ENCODE data around the gene TMEM38B. TPM values are rescaled to one million over a fixed set of nuclear protein-coding genes. Genes with fewer than 3 reads are reported as not detected.

Gene TMEM38B
- total RNA-seq, 1 experiment from 2014 or later = 30.6 TPM

DNA sequence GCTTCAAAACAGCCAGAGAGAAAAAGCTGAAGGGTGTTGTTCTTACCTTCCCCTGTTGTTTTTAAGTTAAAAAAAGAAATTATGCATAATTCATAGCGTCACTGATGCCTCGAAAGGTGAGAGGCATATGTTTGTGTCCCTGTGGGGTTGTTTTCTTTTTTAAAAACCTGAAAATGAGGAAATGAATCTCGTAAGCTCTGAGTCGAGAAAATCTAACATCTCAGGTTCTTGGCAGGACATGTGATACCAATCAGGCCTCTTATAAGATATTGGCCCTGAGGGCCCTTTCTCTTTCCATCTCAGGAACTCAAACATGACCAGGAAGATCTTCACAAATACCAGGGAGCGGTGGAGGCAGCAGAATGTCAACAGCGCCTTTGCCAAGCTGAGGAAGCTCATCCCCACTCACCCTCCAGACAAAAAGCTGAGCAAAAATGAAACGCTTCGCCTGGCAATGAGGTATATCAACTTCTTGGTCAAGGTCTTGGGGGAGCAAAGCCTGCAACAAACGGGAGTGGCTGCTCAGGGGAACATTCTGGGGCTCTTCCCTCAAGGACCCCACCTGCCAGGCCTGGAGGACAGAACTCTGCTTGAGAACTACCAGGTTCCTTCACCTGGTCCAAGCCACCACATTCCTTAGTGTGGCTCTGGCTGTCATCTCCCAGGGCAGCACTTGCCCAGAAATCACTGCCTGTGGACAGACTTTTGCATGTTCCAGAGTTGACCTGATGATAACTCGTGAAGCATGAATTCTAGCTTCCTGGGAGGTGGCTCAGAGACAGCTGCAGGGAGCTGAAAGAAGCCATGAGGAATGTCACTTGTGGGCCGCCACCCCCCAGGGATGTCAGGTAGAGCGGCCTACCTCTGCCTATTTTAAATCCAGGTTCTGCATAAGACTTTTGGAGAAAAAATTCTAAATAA lies 31.9 kb upstream of the TMEM38B start, which contains the start of gene TAL2:
TSS of gene TAL2 (plus strand) at position 274 of the 921 bp plus-strand sequence. CDS start at position 314, 40 bp downstream.
- Histone ChIP-seq H3K27me3 (ENCODE audit: control insufficient read depth, insufficient read depth, low read length) (no peaks in the 10 kb centered on the region), H3K9me3 (ENCODE audit: control insufficient read depth, insufficient read depth, low read depth, low read length) (no peaks in the 10 kb centered on the region), H3K27ac (ENCODE audit: low read length) (no peak within 1 kb of the TSS), H3K4me1 (ENCODE audit: control insufficient read depth, insufficient read depth, low read length) (no peaks in the 10 kb centered on the region), H3K36me3 (ENCODE audit: control insufficient read depth, insufficient read depth, low read length) (no peaks in the 10 kb centered on the region), H3K4me3 (ENCODE audit: low read depth in 2 of 2, low read length in 2 of 2) (no peak within 1 kb of the TSS)
- in situ Hi-C loops (cut with HindIII; ENCODE audit: low pct_unique_long_range_greater_than_20kb, low sequenced_read_pairs) = no loop called here
- no peak for DNase-seq (ENCODE audit: low read depth, low spot score)
- POLR2A ChIA-PET = interaction anchor here (0.6 kb wide), 1 partner anchor 420 kb away, joined by 3 read pairs; no protein-coding TSS in a partner anchor
- CTCF ChIA-PET = no interaction called here
- TF ChIP-seq, protein P1, sequence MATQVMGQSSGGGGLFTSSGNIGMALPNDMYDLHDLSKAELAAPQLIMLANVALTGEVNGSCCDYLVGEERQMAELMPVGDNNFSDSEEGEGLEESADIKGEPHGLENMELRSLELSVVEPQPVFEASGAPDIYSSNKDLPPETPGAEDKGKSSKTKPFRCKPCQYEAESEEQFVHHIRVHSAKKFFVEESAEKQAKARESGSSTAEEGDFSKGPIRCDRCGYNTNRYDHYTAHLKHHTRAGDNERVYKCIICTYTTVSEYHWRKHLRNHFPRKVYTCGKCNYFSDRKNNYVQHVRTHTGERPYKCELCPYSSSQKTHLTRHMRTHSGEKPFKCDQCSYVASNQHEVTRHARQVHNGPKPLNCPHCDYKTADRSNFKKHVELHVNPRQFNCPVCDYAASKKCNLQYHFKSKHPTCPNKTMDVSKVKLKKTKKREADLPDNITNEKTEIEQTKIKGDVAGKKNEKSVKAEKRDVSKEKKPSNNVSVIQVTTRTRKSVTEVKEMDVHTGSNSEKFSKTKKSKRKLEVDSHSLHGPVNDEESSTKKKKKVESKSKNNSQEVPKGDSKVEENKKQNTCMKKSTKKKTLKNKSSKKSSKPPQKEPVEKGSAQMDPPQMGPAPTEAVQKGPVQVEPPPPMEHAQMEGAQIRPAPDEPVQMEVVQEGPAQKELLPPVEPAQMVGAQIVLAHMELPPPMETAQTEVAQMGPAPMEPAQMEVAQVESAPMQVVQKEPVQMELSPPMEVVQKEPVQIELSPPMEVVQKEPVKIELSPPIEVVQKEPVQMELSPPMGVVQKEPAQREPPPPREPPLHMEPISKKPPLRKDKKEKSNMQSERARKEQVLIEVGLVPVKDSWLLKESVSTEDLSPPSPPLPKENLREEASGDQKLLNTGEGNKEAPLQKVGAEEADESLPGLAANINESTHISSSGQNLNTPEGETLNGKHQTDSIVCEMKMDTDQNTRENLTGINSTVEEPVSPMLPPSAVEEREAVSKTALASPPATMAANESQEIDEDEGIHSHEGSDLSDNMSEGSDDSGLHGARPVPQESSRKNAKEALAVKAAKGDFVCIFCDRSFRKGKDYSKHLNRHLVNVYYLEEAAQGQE (IDR thresholded peaks at IDR 0.05; ENCODE audit: insufficient read depth in 1 of 2, low read depth in 2 of 2, low read length in 1 of 2) = no peak
- TF ChIP-seq, protein P2, sequence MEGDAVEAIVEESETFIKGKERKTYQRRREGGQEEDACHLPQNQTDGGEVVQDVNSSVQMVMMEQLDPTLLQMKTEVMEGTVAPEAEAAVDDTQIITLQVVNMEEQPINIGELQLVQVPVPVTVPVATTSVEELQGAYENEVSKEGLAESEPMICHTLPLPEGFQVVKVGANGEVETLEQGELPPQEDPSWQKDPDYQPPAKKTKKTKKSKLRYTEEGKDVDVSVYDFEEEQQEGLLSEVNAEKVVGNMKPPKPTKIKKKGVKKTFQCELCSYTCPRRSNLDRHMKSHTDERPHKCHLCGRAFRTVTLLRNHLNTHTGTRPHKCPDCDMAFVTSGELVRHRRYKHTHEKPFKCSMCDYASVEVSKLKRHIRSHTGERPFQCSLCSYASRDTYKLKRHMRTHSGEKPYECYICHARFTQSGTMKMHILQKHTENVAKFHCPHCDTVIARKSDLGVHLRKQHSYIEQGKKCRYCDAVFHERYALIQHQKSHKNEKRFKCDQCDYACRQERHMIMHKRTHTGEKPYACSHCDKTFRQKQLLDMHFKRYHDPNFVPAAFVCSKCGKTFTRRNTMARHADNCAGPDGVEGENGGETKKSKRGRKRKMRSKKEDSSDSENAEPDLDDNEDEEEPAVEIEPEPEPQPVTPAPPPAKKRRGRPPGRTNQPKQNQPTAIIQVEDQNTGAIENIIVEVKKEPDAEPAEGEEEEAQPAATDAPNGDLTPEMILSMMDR (IDR thresholded peaks at IDR 0.05) = no peak
- no peak for TF ChIP-seq POLR2AphosphoS5 (IDR thresholded peaks at IDR 0.05; ENCODE audit: low read depth, low read length)
- no TSS peak for BruUV-seq (replicated peaks)
- no peak for ATAC-seq
- intact Hi-C loops (cut with micrococcal nuclease; ENCODE audit: unreplicated experiment) = no loop called here

DNA sequence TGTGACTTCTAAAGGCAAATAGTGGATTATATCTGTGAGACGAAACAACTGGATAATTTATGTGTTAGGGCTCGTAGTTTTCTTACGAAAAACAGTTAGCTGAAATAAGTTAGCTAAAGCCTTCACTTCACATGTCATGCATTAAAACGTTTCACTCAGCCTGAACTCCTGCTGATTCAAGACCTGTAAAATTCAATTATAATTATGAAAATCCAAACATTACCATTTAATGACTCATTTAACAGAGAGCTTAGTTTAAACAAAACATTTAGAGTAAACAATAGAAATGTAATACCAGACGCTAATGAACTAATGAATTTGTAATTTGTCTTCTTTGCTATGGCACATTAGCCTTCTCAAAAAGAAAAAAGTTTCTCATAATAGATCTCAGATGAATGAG lies 30.4 kb upstream of the TMEM38B start:
- Histone ChIP-seq H3K36me3 (ENCODE audit: control insufficient read depth, insufficient read depth, low read length) (no peaks in the 10 kb centered on the region), H3K27me3 (ENCODE audit: control insufficient read depth, insufficient read depth, low read length) (no peaks in the 10 kb centered on the region), H3K27ac (ENCODE audit: low read length) (no peak overlapping the region), H3K4me3 (ENCODE audit: low read depth in 2 of 2, low read length in 2 of 2) (no peak overlapping the region), H3K9me3 (ENCODE audit: control insufficient read depth, insufficient read depth, low read depth, low read length) (no peaks in the 10 kb centered on the region), H3K4me1 (ENCODE audit: control insufficient read depth, insufficient read depth, low read length) (no peaks in the 10 kb centered on the region)
- DNase-seq (ENCODE audit: low read depth, low spot score) (no peak), ATAC-seq (no peak)
- TF ChIP-seq SIN3A (IDR thresholded peaks at IDR 0.05; ENCODE audit: borderline replicate concordance, insufficient read depth, low read depth, low read length) (no peak), TCF7L2 (IDR thresholded peaks at IDR 0.05; ENCODE audit: low read depth, low read length) (no peak), POLR2AphosphoS5 (IDR thresholded peaks at IDR 0.05; ENCODE audit: low read depth, low read length) (no peak)
- TF ChIP-seq, protein P2 (IDR thresholded peaks at IDR 0.05) = no peak
- TF ChIP-seq, protein P1 (IDR thresholded peaks at IDR 0.05; ENCODE audit: insufficient read depth in 1 of 2, low read depth in 2 of 2, low read length in 1 of 2) = no peak
- ChIA-PET CTCF (no interaction called here), POLR2A (no interaction called here)
- no TSS peak for BruUV-seq (replicated peaks)
- in situ Hi-C loops (cut with HindIII; ENCODE audit: low pct_unique_long_range_greater_than_20kb, low sequenced_read_pairs) (no loop called here), intact Hi-C loops (cut with micrococcal nuclease; ENCODE audit: unreplicated experiment) (no loop called here)

Data from Panc1 (cell line).